H54 (cell line): ENCODE measurements around the gene SLC25A5.
A peak's percentile ranks its signal among the peaks of the same experiment; 100 is the strongest.

Experiments
- DNase-seq: peaks from one replicate; pipeline ENCODE4 v3.0.0; 2011; ENCODE audit warnings: low spot score, mixed read lengths; ENCODE audit not compliant: insufficient read length
- FAIRE-seq: peaks from 3 replicates; lab custom pipeline; 2011; peaks lifted over from hg19 to GRCh38; lab: Jason Lieb, UNC
- POLR2A ChIP-seq: IDR thresholded peaks from 2 replicates; pipeline ENCODE4 v1.6.1; 2011; ENCODE audit warnings: low read depth, mild to moderate bottlenecking, low read length

The SLC25A5 gene

GRCh38 chrX:119505945-119506344 is 37.7 kb downstream of the SLC25A5 start:
- no peak for TF ChIP-seq POLR2A
- FAIRE-seq (no peak), DNase-seq (no peak)

GRCh38 chrX:119507206-119507605 is 39.0 kb downstream of the SLC25A5 start:
- no peak for TF ChIP-seq POLR2A
- FAIRE-seq (no peak), DNase-seq (no peak)

- TF ChIP-seq POLR2A, result no peak
- DNase-seq (peak; percentile 66), FAIRE-seq (peak; percentile 66)
These were observed 44.0 kb downstream of the SLC25A5 start for GRCh38 chrX:119512146-119512800.

GRCh38 chrX:119516157-119516702 is 48.0 kb downstream of the SLC25A5 start:
- no peak for TF ChIP-seq POLR2A
- DNase-seq (peak; percentile 50), FAIRE-seq (peak; percentile 64)

- DNase-seq, result no peak
- no peak for FAIRE-seq
- TF ChIP-seq POLR2A, result no peak
These were observed 50.1 kb downstream of the SLC25A5 start for GRCh38 chrX:119518371-119518770.
